CD14-positive monocyte (primary cell): ENCODE data around the gene HOXA7. TPM values are rescaled to one million over a fixed set of nuclear protein-coding genes. Genes with fewer than 3 reads are reported as not detected.

Experiments used
- DNase-seq, 3 donors: peaks; one replicate each; pipeline ENCODE4 v3.0.0-alpha.2; 2011 to 2022
- H2AFZ ChIP-seq: 2 replicates; pipeline ENCODE4 v1.6.0; 2012; ENCODE audit warnings: mild to moderate bottlenecking, low read depth, low read length, inconsistent platforms; ENCODE audit not compliant: insufficient read depth, poor library complexity, severe bottlenecking
- H3K27ac ChIP-seq, 2 donors: 1 replicate in 1 of 2; 2 replicates in 1 of 2; pipeline ENCODE4 v1.5.1; 2012 to 2013; ENCODE audit warnings: low read length in 2 of 2, control low read depth in 1 of 2, inconsistent platforms in 1 of 2, low read depth in 1 of 2, mild to moderate bottlenecking in 1 of 2
- H3K27me3 ChIP-seq, 2 donors: one replicate each; pipeline versions ENCODE4 v1.6.0 to v1.6.1; 2011 to 2013; ENCODE audit warnings: low read length in 2 of 2; ENCODE audit not compliant: control insufficient read depth in 2 of 2, insufficient read depth in 2 of 2
- H3K36me3 ChIP-seq, 2 donors: replicated peaks in 1 of 2; 1 replicate in 1 of 2; 2 replicates in 1 of 2; pipeline versions ENCODE4 v1.5.1 to v1.6.1; 2012 to 2013; ENCODE audit warnings: low read length in 2 of 2, control low read depth in 1 of 2, inconsistent platforms in 1 of 2, mild to moderate bottlenecking in 1 of 2; ENCODE audit not compliant: insufficient read depth in 2 of 2, control insufficient read depth in 1 of 2
- H3K4me1 ChIP-seq, 2 donors: 1 replicate in 1 of 2; 2 replicates in 1 of 2; pipeline versions ENCODE4 v1.5.1 to v1.6.1; 2012 to 2013; ENCODE audit warnings: low read length in 2 of 2, control low read depth in 1 of 2, inconsistent platforms in 1 of 2, mild to moderate bottlenecking in 1 of 2, moderate library complexity in 1 of 2; ENCODE audit not compliant: insufficient read depth in 2 of 2, control insufficient read depth in 1 of 2
- H3K4me2 ChIP-seq: replicated peaks from 2 replicates; pipeline ENCODE3; 2012; ENCODE audit warnings: low read length, moderate library complexity, mild to moderate bottlenecking; ENCODE audit not compliant: poor library complexity, severe bottlenecking; ENCODE audit errors: extremely low read depth
- H3K4me3 ChIP-seq, 3 experiments: fragments of 200-600 bp in 1 of 3; sonication (generic) in 1 of 3; replicated peaks in 1 of 3; 1 replicate in 2 of 3; 2 replicates in 1 of 3; pipeline ENCODE4 v1.5.1; 2011 to 2013; ENCODE audit warnings: low read length in 3 of 3, mild to moderate bottlenecking in 3 of 3, control low read depth in 2 of 3, low read depth in 2 of 3, inconsistent platforms in 1 of 3, moderate library complexity in 1 of 3
- H3K79me2 ChIP-seq: 2 replicates; pipeline ENCODE4 v1.6.0; 2012; ENCODE audit warnings: mild to moderate bottlenecking, control low read depth, inconsistent platforms, low read length, moderate library complexity; ENCODE audit not compliant: insufficient read depth
- H3K9ac ChIP-seq: 2 replicates; pipeline ENCODE4 v1.6.0; 2017; ENCODE audit warnings: low read length, mild to moderate bottlenecking; ENCODE audit not compliant: insufficient read depth, poor library complexity, severe bottlenecking
- H3K9me3 ChIP-seq, 2 donors: replicated peaks in 1 of 2; 1 replicate in 1 of 2; 2 replicates in 1 of 2; pipeline versions ENCODE4 v1.5.1 to v1.6.1; 2012 to 2013; ENCODE audit warnings: low read length in 2 of 2, control low read depth in 1 of 2; ENCODE audit not compliant: control insufficient read depth in 1 of 2, insufficient read depth in 1 of 2
- H4K20me1 ChIP-seq: 2 replicates; pipeline ENCODE4 v1.6.0; 2012; ENCODE audit warnings: mild to moderate bottlenecking, low read length, control low read depth, moderate library complexity; ENCODE audit not compliant: insufficient read depth
- H3K27ac Mint-ChIP-seq, 7 donors: one replicate each; pipeline ENCODE4 v1.8.0; 2020; ENCODE audit warnings: mild to moderate bottlenecking in 7 of 7, mixed read lengths in 7 of 7, moderate library complexity in 6 of 7, inconsistent platforms in 2 of 7
- H3K27me3 Mint-ChIP-seq, 3 donors: one replicate each; pipeline ENCODE4 v1.8.0; 2021 to 2022; ENCODE audit warnings: low read depth in 3 of 3, mild to moderate bottlenecking in 3 of 3, mixed read lengths in 3 of 3, moderate library complexity in 3 of 3, inconsistent platforms in 1 of 3
- H3K36me3 Mint-ChIP-seq, 2 donors: one replicate each; pipeline ENCODE4 v1.8.0; 2020; ENCODE audit warnings: mixed read lengths in 2 of 2, inconsistent platforms in 1 of 2, mild to moderate bottlenecking in 1 of 2
- H3K4me1 Mint-ChIP-seq: one replicate; pipeline ENCODE4 v1.8.0; 2020; ENCODE audit warnings: mild to moderate bottlenecking, mixed read lengths
- H3K4me3 Mint-ChIP-seq, 2 donors: one replicate each; pipeline ENCODE4 v1.8.0; 2020; ENCODE audit warnings: mild to moderate bottlenecking in 2 of 2, mixed read lengths in 2 of 2, moderate library complexity in 1 of 2
- H3K9me3 Mint-ChIP-seq, 7 donors: one replicate each; pipeline ENCODE4 v1.8.0; 2020 to 2022; ENCODE audit warnings: mixed read lengths in 7 of 7, mild to moderate bottlenecking in 6 of 7, moderate library complexity in 6 of 7, inconsistent platforms in 2 of 7
- WGBS: methylation state at CpG from one replicate; pipeline ENCODE4 v1.1.5; 2013; ENCODE audit warnings: missing lambda C conversion rate; ENCODE audit not compliant: insufficient coverage; 5-methylcytosine and 5-hydroxymethylcytosine counted together
- intact Hi-C, 2 donors: fragments of 100-400 bp; cut with micrococcal nuclease; formaldehyde crosslinking; loops; one replicate each; pipeline versions ENCODE4 v1.15.0 to v1.15.1; 2023
- polyA plus RNA-seq, 3 donors: library from polyadenylated mRNA; depleted of rRNA in 1 of 3; unstranded in 2 of 3; stranded (reverse) in 1 of 3; fragments of 300-500 nt in 2 of 3; fragments of >200 nt in 1 of 3; fragmentation: Illumina TruSeq in 2 of 3; gene quantifications; 1 replicate in 2 of 3; 2 replicates in 1 of 3; pipeline ENCODE4 v1.2.3, GENCODE V29; 2012 to 2021
- TF ChIP-seq, protein P1 (sequence below): fragments of 200-600 bp; IDR thresholded peaks from one replicate; pipeline ENCODE4 v1.8.0; 2022; ENCODE audit warnings: antibody characterized with exemption, mild to moderate bottlenecking

HOXA7 gene
- polyA plus RNA-seq, 3 donors = not detected

DNA sequence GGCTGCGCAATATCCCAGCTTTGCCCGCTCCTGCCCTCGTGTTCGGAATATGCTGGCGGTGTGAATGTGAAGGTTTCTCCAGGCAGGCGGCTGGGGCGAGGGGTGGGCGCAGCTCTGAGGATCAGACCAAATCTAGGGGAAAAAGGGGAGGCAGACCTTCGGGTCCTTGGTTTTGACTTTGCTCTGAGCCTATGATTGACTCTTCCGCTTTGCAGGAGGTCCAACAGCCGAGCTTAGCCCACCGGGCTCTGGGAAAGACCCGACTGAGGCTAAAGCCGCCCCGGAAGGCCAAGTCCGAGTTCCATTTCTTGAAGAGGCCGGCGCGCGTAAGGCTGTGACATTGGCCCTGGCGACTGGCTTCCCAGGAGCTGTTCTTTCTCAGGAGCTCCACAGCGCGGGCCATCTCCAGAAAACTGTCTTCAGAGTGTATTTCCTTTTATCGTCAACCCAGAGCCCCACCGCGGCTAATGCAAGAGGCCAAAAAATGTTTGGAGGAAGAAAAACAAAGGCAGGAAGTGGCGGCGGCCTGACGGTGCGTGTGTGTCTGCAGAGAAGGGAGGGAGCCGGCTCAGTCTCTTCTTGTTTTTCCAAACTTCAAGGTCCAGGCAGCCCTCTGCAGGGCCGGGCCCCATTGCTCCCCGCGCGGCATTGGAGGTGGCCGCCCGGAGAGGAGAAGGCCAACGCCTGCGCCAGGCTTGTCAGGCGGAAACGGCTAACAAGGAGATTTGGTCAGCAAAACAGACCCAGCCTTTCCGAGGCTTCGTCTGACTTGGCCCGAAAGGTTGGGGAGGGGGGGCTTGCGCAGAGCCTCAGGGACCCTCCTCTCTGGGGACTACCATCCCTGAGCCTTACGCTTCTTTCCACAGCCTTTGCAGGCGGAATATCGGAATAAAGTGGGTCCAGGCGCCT lies 32.2 kb upstream of the HOXA7 start:
- Mint-ChIP-seq H3K9me3 (peaks cover 3 to 64% (median 44%) of the 10 kb centered on the region in 7 donors), H3K4me3 (peak overlapping the region; percentile 83 to 92), H3K36me3 (peaks cover 18 to 34% of the 10 kb centered on the region in 2 donors), H3K4me1 (peaks cover 75% of the 10 kb centered on the region), H3K27ac (no peak overlapping the region), H3K27me3 (peaks cover 96 to 99% (median 98%) of the 10 kb centered on the region in 3 donors)
- Histone ChIP-seq H3K4me3 (peak overlapping the region in 2 of 3 experiments; percentile 42 to 67), H3K27me3 (peaks cover 94 to 96% of the 10 kb centered on the region in 2 donors), H2AFZ (peak overlapping the region; percentile 46), H3K79me2 (no peaks in the 10 kb centered on the region), H4K20me1 (no peaks in the 10 kb centered on the region), H3K9ac (no peak overlapping the region), H3K27ac (no peak overlapping the region), H3K36me3 (no peaks in the 10 kb centered on the region), H3K4me2 (peak overlapping the region; percentile 68), H3K4me1 (peaks cover 63 to 65% of the 10 kb centered on the region in 2 donors), H3K9me3 (peaks cover 17 to 67% of the 10 kb centered on the region in 2 donors)
- TF ChIP-seq, protein P1, sequence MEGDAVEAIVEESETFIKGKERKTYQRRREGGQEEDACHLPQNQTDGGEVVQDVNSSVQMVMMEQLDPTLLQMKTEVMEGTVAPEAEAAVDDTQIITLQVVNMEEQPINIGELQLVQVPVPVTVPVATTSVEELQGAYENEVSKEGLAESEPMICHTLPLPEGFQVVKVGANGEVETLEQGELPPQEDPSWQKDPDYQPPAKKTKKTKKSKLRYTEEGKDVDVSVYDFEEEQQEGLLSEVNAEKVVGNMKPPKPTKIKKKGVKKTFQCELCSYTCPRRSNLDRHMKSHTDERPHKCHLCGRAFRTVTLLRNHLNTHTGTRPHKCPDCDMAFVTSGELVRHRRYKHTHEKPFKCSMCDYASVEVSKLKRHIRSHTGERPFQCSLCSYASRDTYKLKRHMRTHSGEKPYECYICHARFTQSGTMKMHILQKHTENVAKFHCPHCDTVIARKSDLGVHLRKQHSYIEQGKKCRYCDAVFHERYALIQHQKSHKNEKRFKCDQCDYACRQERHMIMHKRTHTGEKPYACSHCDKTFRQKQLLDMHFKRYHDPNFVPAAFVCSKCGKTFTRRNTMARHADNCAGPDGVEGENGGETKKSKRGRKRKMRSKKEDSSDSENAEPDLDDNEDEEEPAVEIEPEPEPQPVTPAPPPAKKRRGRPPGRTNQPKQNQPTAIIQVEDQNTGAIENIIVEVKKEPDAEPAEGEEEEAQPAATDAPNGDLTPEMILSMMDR = no peak
- intact Hi-C loops = loop anchor here (5.0 kb wide), 1 partner anchor 36 kb away; the partner anchor contains the start of gene HOXA3 (in 2 of the 2)
- 4% methylated on average over 42 of the region's 49 CpGs for WGBS
- DNase-seq = peak in 2 of 3 donors; percentile 42 to 45

DNA sequence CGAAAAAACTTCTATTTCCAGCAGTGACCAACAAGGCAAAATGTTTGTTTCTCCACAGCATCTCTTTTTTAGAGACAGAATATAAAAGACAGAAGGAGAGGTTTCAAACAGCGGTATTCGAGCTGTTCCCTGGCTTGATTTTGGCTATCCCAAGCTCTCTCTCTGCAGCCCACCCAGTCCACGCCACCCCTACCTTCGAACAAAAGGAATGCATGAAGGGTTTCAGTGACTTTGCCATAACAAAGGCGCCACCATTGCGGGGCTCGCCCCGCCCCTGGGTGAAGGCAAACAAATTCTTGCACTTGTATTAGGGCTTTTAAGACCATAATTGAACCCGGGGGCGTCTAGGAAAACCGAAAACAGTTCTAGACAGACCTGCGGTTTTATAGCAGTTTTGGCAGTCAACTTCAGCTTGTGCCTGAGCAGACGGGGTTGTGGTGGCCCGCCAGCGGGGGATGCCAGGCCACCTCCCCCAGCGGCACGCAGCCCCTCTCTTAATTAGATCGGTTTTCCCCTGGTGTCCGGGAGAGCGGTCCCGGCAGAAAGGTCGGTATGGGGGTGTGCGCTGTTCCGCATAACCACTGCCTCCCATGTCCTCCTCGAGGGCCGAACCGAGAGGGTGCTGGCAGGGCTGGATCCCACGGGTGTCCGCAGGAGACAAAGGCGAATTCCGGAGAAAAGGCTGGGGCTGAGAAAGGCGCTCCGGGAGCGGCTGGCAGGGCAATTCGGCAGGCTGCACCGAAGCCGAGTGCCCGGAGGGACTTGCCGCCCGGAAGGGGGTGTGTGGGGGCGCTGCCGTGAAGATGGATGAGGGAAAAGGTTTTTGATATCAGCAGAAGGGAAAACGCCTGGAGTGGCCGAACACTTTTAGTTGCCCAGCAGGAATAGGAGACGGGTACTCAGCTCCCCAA lies 31.3 kb upstream of the HOXA7 start:
- Mint-ChIP-seq H3K4me1 (peaks cover 72% of the 10 kb centered on the region), H3K27me3 (peaks cover 97 to 99% (median 98%) of the 10 kb centered on the region in 3 donors), H3K27ac (peak overlapping the region in 1 of 7 donors; percentile 57), H3K36me3 (peaks cover 18 to 33% of the 10 kb centered on the region in 2 donors), H3K9me3 (peaks cover 3 to 62% (median 42%) of the 10 kb centered on the region in 7 donors), H3K4me3 (peak overlapping the region; percentile 83 to 92)
- Histone ChIP-seq H3K79me2 (no peaks in the 10 kb centered on the region), H3K9ac (no peak overlapping the region), H3K36me3 (no peaks in the 10 kb centered on the region), H3K4me1 (peaks cover 57 to 61% of the 10 kb centered on the region in 2 donors), H3K9me3 (peaks cover 13 to 69% of the 10 kb centered on the region in 2 donors), H4K20me1 (no peaks in the 10 kb centered on the region), H3K27me3 (peaks cover 93 to 96% of the 10 kb centered on the region in 2 donors), H3K27ac (no peak overlapping the region), H3K4me3 (peak overlapping the region in 2 of 3 experiments; percentile 42 to 67), H3K4me2 (peak overlapping the region; percentile 68), H2AFZ (peak overlapping the region; percentile 32)
- 5% methylated on average over 40 of the region's 46 CpGs for WGBS
- DNase-seq = no peak
- intact Hi-C loops = loop anchor here (5.0 kb wide), 1 partner anchor 35 kb away; the partner anchor contains the start of gene HOXA3 (in 2 of the 2)
- TF ChIP-seq, protein P1 = no peak
